H9 (cell line): ENCODE results near the gene LSG1. TPM values are rescaled to one million over a fixed set of nuclear protein-coding genes. Genes with fewer than 3 reads are reported as not detected.

Experiments
- DNase-seq: peaks from one replicate; pipeline ENCODE4 v3.0.0-alpha.2; 2017
- H2AFZ ChIP-seq: one replicate; pipeline ENCODE4 v1.6.1; 2013; ENCODE audit warnings: mild to moderate bottlenecking, low read length, control low read depth, moderate library complexity
- H2AK5ac ChIP-seq: 2 replicates; pipeline ENCODE4 v1.6.1; 2013; ENCODE audit warnings: low read length, control low read depth, mixed read lengths; ENCODE audit not compliant: insufficient read length
- H2BK120ac ChIP-seq: one replicate; pipeline ENCODE4 v1.6.1; 2013; ENCODE audit warnings: low read depth, mild to moderate bottlenecking, low read length, control low read depth, inconsistent platforms; ENCODE audit not compliant: poor library complexity, severe bottlenecking
- H2BK12ac ChIP-seq: 2 replicates; pipeline ENCODE4 v1.6.1; 2013; ENCODE audit warnings: low read length, control low read depth, mixed read lengths, low read depth; ENCODE audit not compliant: insufficient read length
- H2BK15ac ChIP-seq: 2 replicates; pipeline ENCODE4 v1.6.1; 2013; ENCODE audit warnings: low read depth, low read length, control low read depth
- H2BK20ac ChIP-seq: one replicate; pipeline ENCODE4 v1.6.1; 2013; ENCODE audit warnings: low read depth, mild to moderate bottlenecking, low read length, control low read depth, inconsistent platforms; ENCODE audit not compliant: poor library complexity, severe bottlenecking
- H2BK5ac ChIP-seq: 2 replicates; pipeline ENCODE4 v1.6.1; 2013; ENCODE audit warnings: low read length, control low read depth, mixed read lengths; ENCODE audit not compliant: insufficient read length
- H3K14ac ChIP-seq: 2 replicates; pipeline ENCODE4 v1.6.1; 2013; ENCODE audit warnings: low read length, control low read depth; ENCODE audit not compliant: insufficient read depth
- H3K18ac ChIP-seq: 2 replicates; pipeline ENCODE4 v1.6.1; 2013; ENCODE audit warnings: low read depth, mild to moderate bottlenecking, mixed read lengths, low read length, control low read depth; ENCODE audit not compliant: insufficient read length
- H3K23ac ChIP-seq: 2 replicates; pipeline ENCODE4 v1.6.1; 2013; ENCODE audit warnings: low read length, control low read depth, mixed read lengths, low read depth; ENCODE audit not compliant: insufficient read length
- H3K23me2 ChIP-seq: 2 replicates; pipeline ENCODE4 v1.6.1; 2013; ENCODE audit warnings: low read depth, mild to moderate bottlenecking, mixed read lengths, low read length, control low read depth; ENCODE audit not compliant: insufficient read length, poor library complexity, severe bottlenecking
- H3K27ac ChIP-seq: 2 replicates; pipeline ENCODE4 v1.5.1; 2013; ENCODE audit warnings: low read length, control low read depth, mixed read lengths, low read depth; ENCODE audit not compliant: insufficient read length
- H3K27me3 ChIP-seq: 2 replicates; pipeline ENCODE4 v1.6.1; 2013; ENCODE audit warnings: low read length, control low read depth, inconsistent platforms; ENCODE audit not compliant: insufficient read depth
- H3K4ac ChIP-seq: 2 replicates; pipeline ENCODE4 v1.6.1; 2013; ENCODE audit warnings: low read depth, mild to moderate bottlenecking, control low read depth, inconsistent platforms, low read length, moderate library complexity
- H3K4me1 ChIP-seq: 2 replicates; pipeline ENCODE4 v1.6.1; 2013; ENCODE audit warnings: low read length, control low read depth, inconsistent platforms; ENCODE audit not compliant: insufficient read depth
- H3K4me2 ChIP-seq: 2 replicates; pipeline ENCODE4 v1.6.1; 2013; ENCODE audit warnings: low read length, control low read depth, mixed read lengths; ENCODE audit not compliant: insufficient read length, insufficient read depth
- H3K56ac ChIP-seq: 2 replicates; pipeline ENCODE4 v1.6.1; 2013; ENCODE audit warnings: low read depth, mild to moderate bottlenecking, mixed read lengths, low read length, control low read depth; ENCODE audit not compliant: insufficient read length
- H3K79me1 ChIP-seq: 2 replicates; pipeline ENCODE4 v1.6.1; 2013; ENCODE audit warnings: low read depth, mild to moderate bottlenecking, moderate library complexity, low read length, control low read depth, inconsistent platforms; ENCODE audit not compliant: insufficient read depth, poor library complexity, severe bottlenecking
- H3K79me2 ChIP-seq: 2 replicates; pipeline ENCODE4 v1.6.1; 2013; ENCODE audit warnings: low read length, control low read depth, inconsistent platforms; ENCODE audit not compliant: insufficient read depth
- H3K9ac ChIP-seq: 2 replicates; pipeline ENCODE4 v1.6.1; 2013; ENCODE audit warnings: low read length, control low read depth, mixed read lengths; ENCODE audit not compliant: insufficient read length; ENCODE audit errors: extremely low read depth
- H3K9me3 ChIP-seq: one replicate; pipeline ENCODE4 v1.6.1; 2013; ENCODE audit warnings: low read depth, low read length, inconsistent platforms; ENCODE audit not compliant: control insufficient read depth
- H3T11ph ChIP-seq: one replicate; pipeline ENCODE4 v1.6.1; 2013; ENCODE audit warnings: mild to moderate bottlenecking, low read length, control low read depth, inconsistent platforms
- H4K20me1 ChIP-seq: one replicate; pipeline ENCODE4 v1.6.1; 2013; ENCODE audit not compliant: control insufficient read depth, insufficient read length, insufficient read depth
- H4K5ac ChIP-seq: 2 replicates; pipeline ENCODE4 v1.6.1; 2013; ENCODE audit warnings: low read depth, mild to moderate bottlenecking, mixed read lengths, low read length, control low read depth; ENCODE audit not compliant: insufficient read length
- H4K8ac ChIP-seq: replicated peaks from 2 replicates; pipeline ENCODE4 v1.6.1; 2013; ENCODE audit warnings: low read length, control low read depth, mixed read lengths, low read depth; ENCODE audit not compliant: insufficient read length
- H4K91ac ChIP-seq: 2 replicates; pipeline ENCODE4 v1.6.1; 2013; ENCODE audit warnings: low read depth, mild to moderate bottlenecking, moderate library complexity, mixed read lengths, low read length, control low read depth; ENCODE audit not compliant: insufficient read length
- H3K27ac Mint-ChIP-seq, 3 experiments: 2 replicates in 2 of 3; 3 replicates in 1 of 3; pipeline ENCODE4 v1.8.0; 2020 to 2021; ENCODE audit warnings: mixed read lengths in 3 of 3, mild to moderate bottlenecking in 1 of 3, moderate library complexity in 1 of 3
- H3K27me3 Mint-ChIP-seq: 2 replicates; pipeline ENCODE4 v1.8.0; 2021; ENCODE audit warnings: low read depth, mild to moderate bottlenecking, moderate library complexity, mixed read lengths
- H3K36me3 Mint-ChIP-seq, 3 experiments: 2 replicates in 2 of 3; 3 replicates in 1 of 3; pipeline ENCODE4 v1.8.0; 2020 to 2021; ENCODE audit warnings: low read depth in 3 of 3, mixed read lengths in 3 of 3; ENCODE audit not compliant: insufficient read depth in 1 of 3
- H3K4me1 Mint-ChIP-seq, 2 experiments: 2 replicates each; pipeline ENCODE4 v1.8.0; 2020; ENCODE audit warnings: mixed read lengths in 2 of 2
- H3K4me3 Mint-ChIP-seq, 2 experiments: 2 replicates in 1 of 2; 3 replicates in 1 of 2; pipeline ENCODE4 v1.8.0; 2020 to 2021; ENCODE audit warnings: mild to moderate bottlenecking in 2 of 2, mixed read lengths in 2 of 2, moderate library complexity in 1 of 2
- H3K9me3 Mint-ChIP-seq, 2 experiments: 2 replicates in 1 of 2; 3 replicates in 1 of 2; pipeline ENCODE4 v1.8.0; 2020; ENCODE audit warnings: mild to moderate bottlenecking in 2 of 2, mixed read lengths in 2 of 2, moderate library complexity in 1 of 2
- WGBS: extraction: QIAGEN DNeasy Blood & Tissue Kit; methylation state at CpG from one replicate; pipeline ENCODE4 v1.1.7; 2013; ENCODE audit warnings: missing lambda C conversion rate, low lambda C conversion rate, mixed read lengths; ENCODE audit not compliant: insufficient read length; ENCODE audit errors: extremely low coverage; 5-methylcytosine and 5-hydroxymethylcytosine counted together
- total RNA-seq: library from RNA; stranded (reverse); gene quantifications from 2 replicates; pipeline ENCODE4 v1.2.1, GENCODE V29; 2021
- TF ChIP-seq, protein P1 (sequence below): fragments of 200-600 bp; sonication (generic); conservative IDR thresholded peaks from 3 replicates; pipeline ENCODE4 v1.8.0; 2021; ENCODE audit warnings: antibody characterized with exemption, mild to moderate bottlenecking

LSG1 gene
- total RNA-seq, 1 experiment from 2014 or later: 63.3 TPM

DNA sequence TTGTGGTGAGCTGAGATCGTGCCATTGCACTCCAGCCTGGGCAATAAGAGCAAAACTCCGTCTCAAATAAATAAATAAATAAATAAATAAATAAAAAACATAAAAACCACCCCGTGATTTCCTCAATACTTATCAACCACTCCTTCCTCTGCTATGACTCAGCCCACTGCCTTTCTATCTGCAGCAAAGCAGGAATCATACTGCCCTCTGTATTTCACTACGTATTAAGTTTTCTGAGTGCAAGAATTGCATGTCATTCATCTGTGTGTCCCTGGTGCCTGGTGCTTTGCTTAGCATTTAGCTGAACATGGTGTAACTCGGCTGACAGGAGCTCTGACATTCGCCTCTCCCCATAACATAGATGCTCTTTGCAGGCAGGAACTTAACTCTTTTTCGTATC is 7.1 kb downstream of the LSG1 start:
- no peak overlapping the region for H2AK5ac ChIP-seq
- no peak overlapping the region for H4K5ac ChIP-seq
- no peak overlapping the region for H3K4me2 ChIP-seq
- Mint-ChIP-seq H3K9me3 (no peaks in the 10 kb centered on the region), H3K4me1 (peaks cover 0 to 6% of the 10 kb centered on the region in 2 experiments; a peak in 2 of 4 replicates), H3K27me3 (no peaks in the 10 kb centered on the region), H3K4me3 (no peak overlapping the region), H3K36me3 (peaks cover 15 to 67% (median 48%) of the 10 kb centered on the region in 3 experiments; a peak in 6 of 7 replicates), H3K27ac (peak overlapping the region in 1 of 3 experiments; percentile 24; a peak in 1 of 7 replicates)
- H3K23me2 ChIP-seq: no peaks in the 10 kb centered on the region
- H3T11ph ChIP-seq: no peak overlapping the region
- H3K14ac ChIP-seq: no peak overlapping the region
- no CpG with 5 or more reads among the region's 7 CpGs for WGBS
- H3K4me1 ChIP-seq: no peaks in the 10 kb centered on the region
- no peak overlapping the region for H4K8ac ChIP-seq
- no peak overlapping the region for H2BK20ac ChIP-seq
- H3K56ac ChIP-seq: no peak overlapping the region
- no peak overlapping the region for H3K9ac ChIP-seq
- no peaks in the 10 kb centered on the region for H4K20me1 ChIP-seq
- no peak overlapping the region for H2AFZ ChIP-seq
- no peaks in the 10 kb centered on the region; the same call in 1 of the 2 replicates for H3K79me2 ChIP-seq
- H3K4ac ChIP-seq: no peak overlapping the region
- DNase-seq: no peak
- H3K79me1 ChIP-seq: no peaks in the 10 kb centered on the region
- TF ChIP-seq, protein P1, sequence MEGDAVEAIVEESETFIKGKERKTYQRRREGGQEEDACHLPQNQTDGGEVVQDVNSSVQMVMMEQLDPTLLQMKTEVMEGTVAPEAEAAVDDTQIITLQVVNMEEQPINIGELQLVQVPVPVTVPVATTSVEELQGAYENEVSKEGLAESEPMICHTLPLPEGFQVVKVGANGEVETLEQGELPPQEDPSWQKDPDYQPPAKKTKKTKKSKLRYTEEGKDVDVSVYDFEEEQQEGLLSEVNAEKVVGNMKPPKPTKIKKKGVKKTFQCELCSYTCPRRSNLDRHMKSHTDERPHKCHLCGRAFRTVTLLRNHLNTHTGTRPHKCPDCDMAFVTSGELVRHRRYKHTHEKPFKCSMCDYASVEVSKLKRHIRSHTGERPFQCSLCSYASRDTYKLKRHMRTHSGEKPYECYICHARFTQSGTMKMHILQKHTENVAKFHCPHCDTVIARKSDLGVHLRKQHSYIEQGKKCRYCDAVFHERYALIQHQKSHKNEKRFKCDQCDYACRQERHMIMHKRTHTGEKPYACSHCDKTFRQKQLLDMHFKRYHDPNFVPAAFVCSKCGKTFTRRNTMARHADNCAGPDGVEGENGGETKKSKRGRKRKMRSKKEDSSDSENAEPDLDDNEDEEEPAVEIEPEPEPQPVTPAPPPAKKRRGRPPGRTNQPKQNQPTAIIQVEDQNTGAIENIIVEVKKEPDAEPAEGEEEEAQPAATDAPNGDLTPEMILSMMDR: no peak
- no peaks in the 10 kb centered on the region for H3K27me3 ChIP-seq
- H2BK15ac ChIP-seq: no peak overlapping the region
- H3K9me3 ChIP-seq: no peaks in the 10 kb centered on the region
- no peak overlapping the region for H2BK120ac ChIP-seq
- H2BK5ac ChIP-seq: no peak overlapping the region
- H3K27ac ChIP-seq: no peak overlapping the region
- H4K91ac ChIP-seq: no peak overlapping the region
- no peak overlapping the region for H2BK12ac ChIP-seq
- H3K18ac ChIP-seq: no peak overlapping the region
- H3K23ac ChIP-seq: no peak overlapping the region
